Natural killer cell treated with Interleukin-12 subunit alpha and Interleukin-12 subunit beta and Interleukin-15 and Interleukin-18, amount 100 ng/mL, for 72 hours (primary cell): Measurements from ENCODE around the gene VWA8. TPM values are rescaled to one million over a fixed set of nuclear protein-coding genes. Genes with fewer than 3 reads are reported as not detected.
"Not testable (repeated sequence)": the region's sequence is repeated elsewhere in the genome, so short reads cannot be mapped to it uniquely, and the experiment has no call there.

Source experiments
- ATAC-seq, 2 donors: fragments of 150-1000 bp; cut with Tn5 transposase in 1 of 2; sonication (Bioruptor Pico), chemical (Tn5 transposase) in 1 of 2; 2 replicates each; pipeline ENCODE4 v1.10.0; 2021
- DNase-seq: peaks from one replicate; pipeline ENCODE4 v3.0.0; 2022; ENCODE audit warnings: low spot score
- H3K27ac Mint-ChIP-seq, 2 donors: 1 replicate in 1 of 2; 2 replicates in 1 of 2; pipeline ENCODE4 v1.8.0; 2022; ENCODE audit warnings: mixed read lengths in 2 of 2, mild to moderate bottlenecking in 1 of 2, moderate library complexity in 1 of 2
- H3K27me3 Mint-ChIP-seq, 2 donors: 1 replicate in 1 of 2; 2 replicates in 1 of 2; pipeline ENCODE4 v1.8.0; 2022; ENCODE audit warnings: mixed read lengths in 2 of 2
- H3K36me3 Mint-ChIP-seq: one replicate; pipeline ENCODE4 v1.8.0; 2022; ENCODE audit warnings: mixed read lengths
- H3K4me1 Mint-ChIP-seq, 2 donors: 1 replicate in 1 of 2; 2 replicates in 1 of 2; pipeline ENCODE4 v1.8.0; 2022; ENCODE audit warnings: low read depth in 2 of 2, mixed read lengths in 2 of 2, mild to moderate bottlenecking in 1 of 2
- H3K4me3 Mint-ChIP-seq: one replicate; pipeline ENCODE4 v1.8.0; 2022; ENCODE audit warnings: mixed read lengths
- H3K9me3 Mint-ChIP-seq: 2 replicates; pipeline ENCODE4 v1.8.0; 2022; ENCODE audit warnings: mixed read lengths
- total RNA-seq, 2 donors: library from RNA; stranded (reverse); gene quantifications; one replicate each; pipeline ENCODE4 v1.2.3, GENCODE V29; 2022

VWA8 gene
- total RNA-seq, 2 donors from 2014 or later = 15.6 to 24.0 TPM

DNA sequence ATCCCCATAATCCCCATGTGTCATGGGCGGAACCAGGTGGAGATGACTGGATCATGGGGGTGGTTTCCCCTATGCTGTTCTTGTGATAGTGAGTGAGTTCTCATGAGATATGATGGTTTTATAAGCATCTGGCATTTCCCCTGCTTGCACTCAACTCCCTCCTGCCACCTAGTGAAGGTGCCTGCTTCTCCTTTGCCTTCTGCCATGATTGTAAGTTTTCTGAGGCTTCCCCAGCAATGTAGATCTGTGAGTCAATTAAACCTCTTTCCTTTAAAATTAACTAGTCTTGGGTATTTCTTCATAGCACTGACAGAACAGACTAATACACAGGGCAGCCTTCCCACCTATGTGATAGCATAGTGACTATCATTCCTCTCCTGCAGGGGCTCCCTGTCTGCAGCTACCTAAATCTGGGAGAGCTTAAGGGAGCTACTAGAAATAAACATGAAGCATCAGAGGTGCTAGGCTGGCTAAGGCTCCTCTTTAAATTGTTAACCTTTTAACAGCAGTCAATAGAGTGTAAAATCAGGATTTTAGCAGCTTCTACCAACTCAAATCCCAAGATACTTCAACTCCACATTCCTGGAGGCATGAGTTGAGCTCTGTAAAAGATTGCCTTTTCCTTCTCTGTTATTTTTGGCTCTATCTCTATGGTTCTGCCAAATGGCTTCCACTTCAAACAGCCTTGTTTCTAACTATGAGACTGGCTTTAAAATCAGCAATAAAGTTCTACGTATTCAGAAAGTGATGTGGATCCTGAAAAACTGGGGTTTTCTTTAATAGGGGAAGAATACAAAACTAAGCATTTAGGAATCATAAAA lies 112.3 kb downstream of the VWA8 start:
- ATAC-seq (no peak), DNase-seq (no peak)
- Mint-ChIP-seq H3K9me3 (no peaks in the 10 kb centered on the region), H3K4me3 (no peak overlapping the region), H3K27me3 (no peaks in the 10 kb centered on the region), H3K36me3 (peaks cover 3% of the 10 kb centered on the region), H3K4me1 (no peaks in the 10 kb centered on the region), H3K27ac (no peak overlapping the region)

- Mint-ChIP-seq H3K4me3 (no peak overlapping the region), H3K9me3 (no peaks in the 10 kb centered on the region), H3K36me3 (peaks cover 3% of the 10 kb centered on the region), H3K27me3 (no peaks in the 10 kb centered on the region), H3K27ac (no peak overlapping the region), H3K4me1 (no peaks in the 10 kb centered on the region)
- ATAC-seq (no peak), DNase-seq (no peak)
These were observed 113.7 kb downstream of the VWA8 start for GRCh38 chr13:41847216-41847615.

GRCh38 chr13:41842036-41842620 lies 118.8 kb downstream of the VWA8 start:
- DNase-seq = no peak
- Mint-ChIP-seq H3K4me3 (no peak overlapping the region), H3K27ac (no peak overlapping the region), H3K36me3 (peaks cover 9% of the 10 kb centered on the region), H3K4me1 (peaks cover 3 to 5% of the 10 kb centered on the region in 2 donors), H3K9me3 (no peaks in the 10 kb centered on the region), H3K27me3 (no peaks in the 10 kb centered on the region)
- no peak for ATAC-seq

DNA sequence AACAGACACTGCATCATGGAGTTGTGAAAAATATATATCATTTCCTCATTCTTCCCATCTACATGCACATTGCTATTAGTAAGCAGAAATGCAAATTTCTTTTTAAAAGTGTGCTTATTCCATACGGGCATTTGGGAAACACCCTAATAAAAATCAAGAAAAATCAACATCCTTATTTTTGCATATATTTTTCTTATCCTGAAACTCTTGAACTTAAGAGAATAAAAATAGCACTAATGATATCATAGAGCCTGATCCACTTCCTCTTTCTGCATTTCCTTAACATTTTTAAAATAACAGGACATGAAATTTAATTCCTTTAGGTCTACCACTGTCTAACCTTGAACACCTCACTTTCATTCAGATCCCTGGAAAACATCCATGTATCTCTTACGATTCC lies 123.3 kb downstream of the VWA8 start:
- no peak for ATAC-seq
- Mint-ChIP-seq H3K9me3 (no peaks in the 10 kb centered on the region), H3K27me3 (no peaks in the 10 kb centered on the region)

DNA sequence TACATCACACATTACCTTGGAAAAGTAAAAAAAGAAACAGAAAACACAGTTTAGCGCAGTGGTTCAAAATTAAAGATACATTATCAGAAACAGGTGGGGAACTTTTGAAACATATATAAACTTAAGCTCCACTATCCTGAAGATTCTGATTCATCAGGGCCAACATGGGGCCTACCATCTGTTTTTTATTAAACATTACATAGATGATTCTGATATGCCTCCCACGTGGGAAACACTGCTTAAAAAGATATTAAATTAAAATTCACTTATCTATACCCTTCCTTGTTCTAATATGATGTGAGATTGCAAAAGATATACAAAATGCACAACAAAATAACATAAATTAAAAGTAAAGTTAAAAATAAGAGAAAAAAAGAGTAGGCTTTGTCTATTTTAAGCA lies 125.0 kb downstream of the VWA8 start:
- Mint-ChIP-seq H3K27ac (no peak overlapping the region), H3K4me1 (peaks cover 3 to 5% of the 10 kb centered on the region in 2 donors), H3K9me3 (no peaks in the 10 kb centered on the region), H3K36me3 (peaks cover 10% of the 10 kb centered on the region), H3K27me3 (no peaks in the 10 kb centered on the region), H3K4me3 (no peak overlapping the region)
- ATAC-seq = no peak
- DNase-seq = no peak

More for the DNA sequence above, 123.3 kb downstream of the VWA8 start:
- H3K4me3 Mint-ChIP-seq = no peak overlapping the region
- DNase-seq = no peak
- peaks cover 13% of the 10 kb centered on the region for H3K36me3 Mint-ChIP-seq
- peaks cover 3 to 5% of the 10 kb centered on the region in 2 donors for H3K4me1 Mint-ChIP-seq
- H3K27ac Mint-ChIP-seq = no peak overlapping the region

DNA sequence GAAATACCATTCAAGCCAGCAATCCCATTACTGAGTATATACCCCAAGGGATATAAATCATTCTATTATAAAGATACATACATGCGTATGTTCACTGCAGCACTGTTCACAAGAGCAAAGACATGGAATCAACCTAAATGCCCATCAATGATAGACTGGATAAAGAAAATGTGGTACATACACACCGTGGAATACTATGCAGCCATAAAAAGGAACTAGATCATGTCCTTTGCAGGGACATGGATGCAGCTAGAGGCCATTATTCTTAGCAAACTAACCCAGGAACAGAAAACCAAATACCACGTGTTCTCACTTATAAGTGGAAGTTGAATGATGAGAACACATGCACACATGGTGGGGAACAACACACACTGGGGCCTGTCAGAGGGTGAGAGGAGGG lies 126.2 kb downstream of the VWA8 start:
- H3K4me1 Mint-ChIP-seq, DNase-seq, H3K27me3 Mint-ChIP-seq, H3K36me3 Mint-ChIP-seq, H3K27ac Mint-ChIP-seq, ATAC-seq, H3K4me3 Mint-ChIP-seq, H3K9me3 Mint-ChIP-seq: not testable (repeated sequence)

DNA sequence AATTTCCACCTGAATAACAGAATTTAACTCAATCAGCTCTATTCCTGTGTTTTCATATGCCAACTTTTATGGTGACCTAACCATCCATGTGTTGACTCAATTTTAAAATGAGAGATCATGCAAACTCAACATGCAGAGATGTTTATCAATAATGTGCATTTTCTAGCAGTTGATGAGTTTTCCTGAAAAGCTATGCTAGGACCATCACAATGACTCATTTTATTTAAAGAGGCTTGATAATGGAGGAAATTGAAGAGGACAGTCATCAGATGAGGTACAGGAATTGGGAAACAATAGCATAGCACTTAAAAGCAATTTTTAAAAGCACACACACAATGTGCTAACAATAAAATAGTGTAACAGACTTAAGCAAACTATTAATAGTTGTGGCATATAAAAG lies 127.1 kb downstream of the VWA8 start:
- Mint-ChIP-seq H3K9me3 (no peaks in the 10 kb centered on the region), H3K27ac (no peak overlapping the region), H3K4me3 (no peak overlapping the region), H3K36me3 (peaks cover 4% of the 10 kb centered on the region), H3K4me1 (peaks cover 0 to 5% of the 10 kb centered on the region in 2 donors), H3K27me3 (no peaks in the 10 kb centered on the region)
- DNase-seq = no peak
- ATAC-seq = no peak

DNA sequence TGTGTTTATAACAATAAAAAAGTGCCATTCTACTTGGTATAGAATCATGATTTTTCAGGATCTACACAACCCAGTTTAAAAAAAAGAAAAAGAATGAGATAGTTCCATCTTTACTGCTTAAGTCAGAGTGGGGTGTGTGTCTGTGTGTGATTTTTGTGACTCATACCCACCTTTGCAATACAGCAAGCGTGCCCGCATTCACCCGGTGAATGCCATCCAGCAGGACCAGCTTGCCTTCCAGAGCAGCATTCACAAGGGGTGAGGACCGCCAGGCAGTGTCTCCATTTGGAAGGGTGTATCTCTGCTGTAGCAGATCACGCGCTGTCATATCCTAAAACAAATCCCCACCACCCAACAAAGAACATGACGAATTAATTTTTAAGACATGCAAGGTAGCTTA lies 127.7 kb downstream of the VWA8 start:
- peaks cover 4% of the 10 kb centered on the region for H3K36me3 Mint-ChIP-seq
- H3K27me3 Mint-ChIP-seq = no peaks in the 10 kb centered on the region
- H3K4me1 Mint-ChIP-seq = peaks cover 0 to 5% of the 10 kb centered on the region in 2 donors
- no peak overlapping the region for H3K4me3 Mint-ChIP-seq
- no peaks in the 10 kb centered on the region for H3K9me3 Mint-ChIP-seq
- no peak for ATAC-seq
- DNase-seq = no peak
- no peak overlapping the region for H3K27ac Mint-ChIP-seq

DNA sequence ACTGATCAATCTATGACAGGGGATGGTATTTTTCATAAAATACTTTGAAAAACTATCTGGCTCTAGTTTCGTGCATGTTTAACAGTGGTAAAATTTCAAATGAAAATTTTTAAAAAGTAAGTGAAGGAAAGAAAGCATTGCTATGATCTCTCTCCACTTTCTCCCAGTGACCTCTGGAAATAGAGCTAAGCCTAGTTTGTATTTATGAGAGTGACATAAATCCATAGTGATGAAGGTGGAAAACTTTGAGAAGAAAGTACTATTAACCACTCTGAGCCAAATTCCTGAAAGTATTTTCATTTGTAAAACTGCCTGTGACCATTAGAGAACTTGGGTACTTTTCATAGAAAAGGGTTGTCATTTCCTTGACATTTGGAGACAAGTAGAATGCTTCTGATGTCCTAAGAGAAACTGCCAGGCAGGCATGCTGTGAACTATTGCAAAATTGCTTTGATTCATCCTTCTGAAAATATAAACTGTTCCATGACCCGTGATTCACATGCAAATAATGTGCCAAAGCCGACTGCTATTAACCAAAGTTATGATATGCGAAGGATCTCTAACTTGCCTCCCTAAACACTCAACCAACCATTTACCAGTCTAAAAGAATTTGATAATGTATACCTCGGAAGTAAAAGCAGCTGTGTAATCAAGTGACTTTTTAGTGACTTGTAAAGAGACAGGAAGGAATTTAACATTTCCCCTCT lies 133.2 kb downstream of the VWA8 start:
- no peaks in the 10 kb centered on the region for H3K9me3 Mint-ChIP-seq
- no peak overlapping the region for H3K27ac Mint-ChIP-seq
- no peak overlapping the region for H3K4me3 Mint-ChIP-seq
- H3K36me3 Mint-ChIP-seq = peaks cover 9% of the 10 kb centered on the region
- H3K4me1 Mint-ChIP-seq = peaks cover 5% of the 10 kb centered on the region in 2 donors
- no peaks in the 10 kb centered on the region for H3K27me3 Mint-ChIP-seq
- no peak for ATAC-seq
- no peak for DNase-seq

- no peak for DNase-seq
- H3K4me3 Mint-ChIP-seq = no peak overlapping the region
- H3K36me3 Mint-ChIP-seq = peaks cover 9% of the 10 kb centered on the region
- H3K4me1 Mint-ChIP-seq = peaks cover 5% of the 10 kb centered on the region in 2 donors
- no peak overlapping the region for H3K27ac Mint-ChIP-seq
- H3K9me3 Mint-ChIP-seq = no peaks in the 10 kb centered on the region
- ATAC-seq = no peak
- no peaks in the 10 kb centered on the region for H3K27me3 Mint-ChIP-seq
These were observed 135.2 kb downstream of the VWA8 start for GRCh38 chr13:41825691-41826090.

GRCh38 chr13:41823476-41823875 lies 137.4 kb downstream of the VWA8 start:
- H3K27ac Mint-ChIP-seq = no peak overlapping the region
- H3K4me3 Mint-ChIP-seq = no peak overlapping the region
- H3K36me3 Mint-ChIP-seq = peaks cover 9% of the 10 kb centered on the region
- ATAC-seq = no peak
- no peak for DNase-seq
- no peaks in the 10 kb centered on the region for H3K9me3 Mint-ChIP-seq
- no peaks in the 10 kb centered on the region for H3K27me3 Mint-ChIP-seq
- peaks cover 5% of the 10 kb centered on the region in 2 donors for H3K4me1 Mint-ChIP-seq

GRCh38 chr13:41822560-41822959 lies 138.3 kb downstream of the VWA8 start:
- H3K36me3 Mint-ChIP-seq = peaks cover 5% of the 10 kb centered on the region
- peaks cover 5% of the 10 kb centered on the region in 2 donors for H3K4me1 Mint-ChIP-seq
- H3K27ac Mint-ChIP-seq = no peak overlapping the region
- no peaks in the 10 kb centered on the region for H3K27me3 Mint-ChIP-seq
- no peaks in the 10 kb centered on the region for H3K9me3 Mint-ChIP-seq
- no peak overlapping the region for H3K4me3 Mint-ChIP-seq
- no peak for ATAC-seq
- DNase-seq = no peak

GRCh38 chr13:41821238-41821594 lies 139.7 kb downstream of the VWA8 start:
- H3K36me3 Mint-ChIP-seq = peaks cover 6% of the 10 kb centered on the region
- H3K4me1 Mint-ChIP-seq = peaks cover 5% of the 10 kb centered on the region in 2 donors
- no peak for ATAC-seq
- no peak overlapping the region for H3K27ac Mint-ChIP-seq
- no peak for DNase-seq
- no peaks in the 10 kb centered on the region for H3K9me3 Mint-ChIP-seq
- H3K27me3 Mint-ChIP-seq = no peaks in the 10 kb centered on the region
- no peak overlapping the region for H3K4me3 Mint-ChIP-seq

DNA sequence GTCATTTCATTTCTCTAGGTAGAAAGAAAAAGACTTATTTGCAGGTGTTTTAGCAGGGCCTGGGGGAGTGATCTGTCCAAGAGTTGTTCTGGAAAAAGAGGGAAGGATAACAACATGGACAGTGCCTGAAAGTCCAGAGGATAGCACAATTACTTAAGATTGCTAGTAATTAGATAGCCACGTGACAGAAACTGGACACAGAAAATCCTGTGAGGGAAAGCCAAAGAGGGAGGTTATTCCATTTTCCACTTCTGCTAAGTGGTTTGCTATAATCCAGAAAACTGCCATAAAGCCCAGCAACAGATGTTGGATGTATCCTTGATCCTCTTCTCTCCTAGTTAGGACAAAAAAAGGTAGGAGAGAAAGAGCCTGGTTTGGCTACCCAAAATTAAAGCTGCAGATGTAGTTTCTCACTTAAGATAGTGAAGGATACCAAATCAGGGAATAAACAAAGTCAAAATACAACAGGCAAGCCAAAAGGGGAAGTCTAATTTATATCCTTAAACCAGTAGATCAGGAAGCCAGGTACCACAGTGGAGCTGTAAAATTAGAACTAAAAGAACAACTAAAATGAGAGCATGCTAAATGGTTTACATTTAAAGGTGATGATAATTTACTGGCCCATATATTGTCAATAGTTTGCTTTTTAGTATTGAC lies 140.2 kb downstream of the VWA8 start:
- H3K36me3 Mint-ChIP-seq = peaks cover 11% of the 10 kb centered on the region
- DNase-seq (no peak), ATAC-seq (no peak)
- peaks cover 5% of the 10 kb centered on the region in 2 donors for H3K4me1 Mint-ChIP-seq
- H3K27me3 Mint-ChIP-seq = no peaks in the 10 kb centered on the region
- no peak overlapping the region for H3K4me3 Mint-ChIP-seq
- H3K27ac Mint-ChIP-seq = no peak overlapping the region
- no peaks in the 10 kb centered on the region for H3K9me3 Mint-ChIP-seq
